MG63 (cell line): ENCODE measurements around the gene OR7G1. TPM values are rescaled to one million over a fixed set of nuclear protein-coding genes. Genes with fewer than 3 reads are reported as not detected.
A peak's percentile ranks its signal among the peaks of the same experiment; 100 is the strongest.
"Not testable (repeated sequence)": the region's sequence is repeated elsewhere in the genome, so short reads cannot be mapped to it uniquely, and the experiment has no call there.

Experiments used
- DNase-seq: peaks from one replicate; pipeline ENCODE4 v3.0.0-alpha.2; 2020
- H3K27me3 ChIP-seq: fragments of 250-450 bp; sonication (Bioruptor Pico); 2 replicates; pipeline ENCODE4 v1.5.1; 2020; ENCODE audit warnings: mild to moderate bottlenecking, moderate library complexity
- H3K36me3 ChIP-seq: fragments of 250-450 bp; sonication (Bioruptor Pico); 2 replicates; pipeline ENCODE4 v1.5.1; 2020; ENCODE audit warnings: mild to moderate bottlenecking, moderate library complexity
- H3K4me3 ChIP-seq: fragments of 250-450 bp; sonication (Bioruptor Pico); 2 replicates; pipeline ENCODE4 v1.5.1; 2020; ENCODE audit warnings: mild to moderate bottlenecking, moderate library complexity
- H3K9me3 ChIP-seq: fragments of 250-450 bp; sonication (Bioruptor Pico); 2 replicates; pipeline ENCODE4 v1.5.1; 2020; ENCODE audit warnings: mild to moderate bottlenecking, moderate library complexity
- total RNA-seq: library from RNA; depleted of rRNA; stranded (reverse); fragments of >200 nt; shearing (Covaris generic); gene quantifications from 2 replicates; pipeline ENCODE4 v1.2.3, GENCODE V29; 2014; ENCODE audit warnings: low replicate concordance; rRNA removed

OR7G1 gene
- total RNA-seq, 1 experiment from 2014 or later = not detected

DNA sequence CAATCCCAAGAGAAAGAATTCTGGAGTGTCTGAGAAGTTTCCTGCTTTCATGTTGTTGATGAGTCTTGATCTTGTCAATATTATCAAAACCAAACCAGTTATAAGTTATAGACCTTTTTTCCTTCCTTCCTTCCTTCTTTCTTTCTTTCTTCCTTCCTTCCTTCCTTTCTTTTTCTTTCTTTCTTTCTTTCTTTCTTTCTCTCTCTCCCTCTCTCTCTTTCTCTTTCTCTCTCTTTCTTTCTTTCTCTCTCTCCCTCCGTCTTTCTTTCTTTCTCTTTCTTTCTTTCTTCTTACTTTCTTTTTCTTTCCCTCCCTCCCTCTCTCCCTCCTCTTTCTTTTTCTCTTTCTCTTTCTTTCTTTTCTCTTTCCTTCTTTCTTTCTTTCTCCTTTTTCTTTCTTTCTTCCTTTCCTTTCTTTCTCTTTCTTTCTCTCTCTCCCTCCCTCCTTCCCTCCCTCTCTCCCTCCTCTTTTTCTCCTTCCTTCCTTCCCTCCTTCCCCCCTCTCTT lies 11.4 kb upstream of the OR7G1 start, which contains the start of gene OR7G3:
Gene OR7G3, minus strand, starts transcription at position 51 of the 506 bp plus-strand sequence. Its CDS starts 0 bp downstream, at position 51.
- H3K4me3 ChIP-seq = no peak within 1 kb of the TSS
- DNase-seq = no peak
- H3K27me3 ChIP-seq = peaks cover 2% of the 10 kb centered on the region
- H3K36me3 ChIP-seq = no peaks in the 10 kb centered on the region
- H3K9me3 ChIP-seq = no peaks in the 10 kb centered on the region

GRCh38 chr19:9116547-9116946 lies 984 bp upstream of the OR7G1 start:
- H3K9me3 ChIP-seq = 0 out of 2 replicates have a peak, but pooled peaks cover 2% of the 10 kb centered on the region
- no peaks in the 10 kb centered on the region for H3K36me3 ChIP-seq
- no peak for DNase-seq
- peaks cover 26% of the 10 kb centered on the region; the same call in 1 of the 2 replicates for H3K27me3 ChIP-seq
- H3K4me3 ChIP-seq = no peak overlapping the region

DNA sequence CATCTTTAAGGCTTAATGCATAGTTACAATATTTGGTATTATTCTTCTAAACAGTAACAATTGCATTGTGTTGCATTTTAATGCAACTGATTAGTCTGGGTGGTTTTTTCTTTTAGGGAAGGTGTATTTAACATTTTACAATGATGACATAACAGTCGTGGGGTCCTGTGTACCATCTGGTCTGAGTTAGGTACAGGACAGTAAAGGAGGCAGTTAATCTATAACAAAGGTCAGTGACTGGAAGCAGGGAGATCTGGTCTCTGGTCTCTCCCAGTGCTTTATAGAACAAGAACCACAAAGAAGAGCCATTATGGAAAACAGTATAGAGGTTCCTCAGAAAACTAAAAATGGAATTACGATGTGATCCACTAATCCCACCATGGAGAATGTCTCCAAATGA lies 5.6 kb downstream of the OR7G1 start:
- Histone ChIP-seq H3K9me3 (no peaks in the 10 kb centered on the region), H3K27me3 (peaks cover 44% of the 10 kb centered on the region), H3K4me3 (no peak overlapping the region), H3K36me3 (no peaks in the 10 kb centered on the region)
- DNase-seq = no peak

DNA sequence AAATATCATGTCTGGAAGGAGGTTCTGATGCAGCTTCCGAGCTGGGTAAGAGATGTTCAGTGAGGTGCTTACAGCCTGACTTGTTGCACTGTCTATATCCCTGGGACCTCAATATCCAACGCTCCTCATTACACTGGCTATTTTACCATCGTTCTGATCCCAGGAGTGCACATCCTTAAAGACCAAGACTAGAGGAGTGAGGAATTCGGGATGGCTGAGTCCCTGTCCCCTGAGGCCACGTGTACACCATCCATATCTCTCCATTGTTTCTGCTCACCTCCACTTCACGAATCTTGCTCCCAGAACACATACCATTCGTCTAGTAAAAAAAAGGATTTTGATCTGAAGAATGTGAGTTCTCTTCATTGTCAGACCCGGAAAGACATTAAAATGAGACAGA lies 8.2 kb downstream of the OR7G1 start, which contains the start of gene OR7G2:
Gene OR7G2, minus strand, starts transcription at position 101 of the 400 bp plus-strand sequence. CDS start 4,232 bp downstream, outside the sequence.
- Histone ChIP-seq H3K4me3 (no peak within 1 kb of the TSS), H3K27me3 (peaks cover 52% of the 10 kb centered on the region), H3K9me3 (no peaks in the 10 kb centered on the region), H3K36me3 (no peaks in the 10 kb centered on the region)
- no peak for DNase-seq

- Histone ChIP-seq H3K9me3 (no peaks in the 10 kb centered on the region), H3K4me3 (no peak within 1 kb of the TSS), H3K36me3 (no peaks in the 10 kb centered on the region), H3K27me3 (peaks cover 60% of the 10 kb centered on the region)
- DNase-seq = no peak
Observed at GRCh38 chr19:9086761-9087160, 28.8 kb downstream of the OR7G1 start, which contains the start of gene OR1M1. TSS of gene OR1M1 (plus strand) at chr19:9087061. CDS start at chr19:9093245, 6,184 bp downstream.

DNA sequence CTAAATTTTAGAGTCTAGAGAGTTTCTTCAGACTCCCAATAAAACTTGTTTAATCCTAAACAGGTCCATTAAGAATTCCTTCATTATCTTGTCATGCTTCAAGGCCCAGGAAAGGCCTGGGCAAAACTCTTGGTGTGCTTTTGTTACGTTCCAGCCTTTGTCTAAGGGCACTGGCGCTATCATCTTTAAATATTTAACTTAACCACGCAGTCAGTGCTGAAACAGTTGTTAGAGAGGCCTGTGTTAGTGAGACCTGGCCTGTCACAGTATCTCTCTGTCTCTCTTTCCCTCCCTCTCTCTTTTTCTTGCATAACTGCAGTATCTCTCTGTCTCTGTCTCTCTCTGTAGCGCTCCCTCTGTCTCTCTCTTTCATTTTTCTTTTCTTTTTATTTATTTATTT lies 36.9 kb downstream of the OR7G1 start:
- Histone ChIP-seq H3K27me3 (no peaks in the 10 kb centered on the region; the same call in 1 of the 2 replicates), H3K4me3 (no peak overlapping the region), H3K9me3 (no peaks in the 10 kb centered on the region), H3K36me3 (no peaks in the 10 kb centered on the region)
- DNase-seq = no peak

GRCh38 chr19:9076901-9077300 lies 38.7 kb downstream of the OR7G1 start:
- H3K36me3 ChIP-seq = no peaks in the 10 kb centered on the region
- no peak for DNase-seq

DNA sequence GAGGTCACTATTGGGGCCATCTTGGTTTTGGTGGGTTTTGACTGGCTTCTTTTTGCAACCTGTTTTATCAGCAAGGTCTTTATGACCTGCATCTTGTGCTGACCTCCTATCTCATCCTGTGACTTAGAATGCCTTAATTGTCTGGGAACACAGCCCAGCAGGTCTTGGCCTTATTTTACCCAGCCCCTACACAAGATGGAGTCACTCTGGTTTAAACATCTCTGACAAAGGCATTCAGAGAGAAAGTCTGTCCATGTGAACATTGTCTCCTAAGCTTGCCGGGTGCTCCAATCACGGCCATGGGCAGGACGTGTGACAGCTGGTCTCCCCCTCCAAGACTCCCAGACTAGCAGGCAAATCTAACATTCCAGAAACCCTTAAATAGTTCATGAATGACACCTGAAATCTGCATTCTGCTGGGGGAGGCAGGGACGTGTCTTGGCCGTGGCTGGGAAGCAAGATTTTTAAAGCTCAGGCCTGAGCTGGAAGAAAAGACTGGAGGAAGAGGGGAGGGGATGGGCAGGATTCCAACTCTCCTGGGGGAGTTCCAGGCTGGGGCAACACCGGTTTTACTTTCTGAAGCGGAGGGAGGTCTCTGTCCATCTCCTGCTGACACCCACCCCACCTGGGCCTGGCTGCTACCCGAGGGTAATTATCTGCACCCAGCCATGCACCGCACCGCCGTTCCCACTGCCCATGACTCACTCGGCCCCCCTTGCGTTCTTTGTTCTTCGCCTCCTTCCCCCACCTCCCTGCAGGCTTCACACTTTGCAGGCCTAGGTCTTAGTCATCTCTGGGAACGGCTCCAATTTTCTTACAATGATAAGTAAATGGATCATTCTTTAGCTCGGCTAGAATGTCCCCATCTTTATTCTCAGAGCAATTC lies 40.3 kb downstream of the OR7G1 start:
- Histone ChIP-seq H3K4me3 (no peak overlapping the region), H3K27me3 (no peaks in the 10 kb centered on the region), H3K36me3 (no peaks in the 10 kb centered on the region), H3K9me3 (no peaks in the 10 kb centered on the region)
- DNase-seq = peak; percentile 99

More at GRCh38 chr19:9076901-9077300, 38.7 kb downstream of the OR7G1 start:
- H3K9me3 ChIP-seq = no peaks in the 10 kb centered on the region
- no peak overlapping the region for H3K4me3 ChIP-seq
- no peaks in the 10 kb centered on the region for H3K27me3 ChIP-seq

DNA sequence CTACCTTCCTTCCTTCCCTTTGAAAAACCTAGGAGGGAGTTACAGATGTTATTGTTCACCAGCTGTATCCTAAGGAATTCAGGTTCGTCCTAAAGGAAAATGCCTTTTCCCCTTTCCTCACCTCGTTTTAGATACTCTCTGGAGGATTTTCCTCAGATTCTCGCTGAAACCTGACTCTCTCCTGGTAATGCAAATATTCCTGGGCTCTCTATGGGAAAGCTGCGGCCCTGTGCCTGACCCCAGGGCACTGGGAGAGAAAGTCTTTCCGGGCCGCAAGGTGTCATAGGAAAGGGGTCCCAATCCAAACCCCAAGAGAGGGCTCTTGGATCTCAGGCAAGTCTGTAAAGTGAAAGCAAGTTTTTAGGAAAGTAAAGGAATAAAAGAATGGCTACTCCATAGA lies 41.8 kb downstream of the OR7G1 start:
- Histone ChIP-seq H3K27me3 (no peaks in the 10 kb centered on the region), H3K36me3 (no peaks in the 10 kb centered on the region), H3K4me3 (no peak overlapping the region), H3K9me3 (no peaks in the 10 kb centered on the region)
- DNase-seq = no peak

GRCh38 chr19:9071720-9072119 lies 43.8 kb downstream of the OR7G1 start:
- DNase-seq, H3K9me3 ChIP-seq, H3K4me3 ChIP-seq, H3K27me3 ChIP-seq, H3K36me3 ChIP-seq: not testable (repeated sequence)

DNA sequence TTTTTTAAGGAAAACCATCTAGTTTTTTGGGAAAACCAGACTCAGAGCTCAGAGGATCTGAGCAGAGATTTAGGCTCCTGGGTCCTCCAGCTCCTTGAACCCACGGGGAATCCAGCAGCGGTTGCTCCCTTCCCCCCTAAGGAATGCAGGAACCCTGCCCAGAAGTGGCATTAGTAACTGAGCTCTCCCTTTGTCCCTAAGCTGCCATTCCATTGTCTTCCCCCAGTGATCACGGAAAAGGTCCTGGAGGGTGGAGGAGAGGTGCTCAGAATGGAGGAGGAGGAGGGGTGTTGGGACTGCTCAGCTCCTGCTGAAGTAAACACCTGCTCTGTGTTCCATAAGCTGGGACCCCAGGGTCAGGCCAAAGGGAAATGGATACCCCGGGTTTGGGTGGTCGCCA lies 45.5 kb downstream of the OR7G1 start:
- no peaks in the 10 kb centered on the region for H3K36me3 ChIP-seq
- DNase-seq = no peak
- no peaks in the 10 kb centered on the region; the same call in 1 of the 2 replicates for H3K27me3 ChIP-seq
- no peak overlapping the region for H3K4me3 ChIP-seq
- no peaks in the 10 kb centered on the region for H3K9me3 ChIP-seq

DNA sequence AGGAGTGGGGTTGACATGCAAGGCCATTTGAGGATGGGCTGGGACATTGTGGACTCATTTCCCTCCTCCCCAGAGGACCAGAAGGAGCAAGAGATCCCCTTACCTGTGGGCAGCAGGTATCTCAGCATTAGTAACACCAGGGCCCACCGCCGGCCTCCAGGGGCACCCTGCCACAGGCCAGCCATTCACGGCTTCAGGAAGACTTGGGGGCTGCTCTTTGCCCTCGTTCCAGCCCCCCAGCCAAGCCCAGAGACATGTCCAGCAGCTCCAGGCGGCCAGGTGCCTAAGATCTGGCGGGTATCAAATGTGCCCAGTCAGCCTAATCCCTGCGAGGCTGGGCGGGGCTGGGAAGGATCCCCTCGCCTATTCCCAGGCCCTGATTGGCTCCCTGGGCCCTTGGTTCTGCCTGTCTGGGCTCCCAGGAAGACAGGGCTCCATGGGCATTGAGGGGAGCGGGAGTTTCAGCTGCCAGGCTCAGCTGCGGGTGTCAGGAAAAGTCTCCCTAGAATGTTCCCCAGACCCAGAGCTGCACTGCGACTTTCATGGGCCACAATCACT lies 50.0 kb downstream of the OR7G1 start:
- DNase-seq = no peak
- H3K4me3 ChIP-seq = no peak overlapping the region
- no peaks in the 10 kb centered on the region for H3K9me3 ChIP-seq
- no peaks in the 10 kb centered on the region; the same call in 1 of the 2 replicates for H3K27me3 ChIP-seq
- H3K36me3 ChIP-seq = no peaks in the 10 kb centered on the region

Other genes with a start within 250 kb of the OR7G1 start
- not detected in 2 replicates for gene MUC16, start 105.4 kb downstream of the OR7G1 start, total RNA-seq
- gene OR1M1, start 28.7 kb downstream of the OR7G1 start, total RNA-seq = not detected in 2 replicates
- gene OR7G2, start 8.3 kb downstream of the OR7G1 start, total RNA-seq = not detected in 2 replicates
- gene OR7G3, start 11.2 kb upstream of the OR7G1 start, total RNA-seq = not detected in 2 replicates
- gene ZNF317, start 24.6 kb upstream of the OR7G1 start, total RNA-seq = 19.9 and 24.5 TPM in 2 replicates
- not detected in 2 replicates for gene OR7D2, start 63.2 kb upstream of the OR7G1 start, total RNA-seq
- gene OR7D4, start 103.8 kb upstream of the OR7G1 start, total RNA-seq = not detected in 2 replicates
- not detected in 2 replicates for gene OR7E24, start 135.2 kb upstream of the OR7G1 start, total RNA-seq
- 4.3 and 4.4 TPM in 2 replicates for gene ZNF699, start 194.1 kb upstream of the OR7G1 start, total RNA-seq
- gene ZNF559, start 208.4 kb upstream of the OR7G1 start, total RNA-seq = 17.7 and 20.0 TPM in 2 replicates
- gene ZNF177, start 247.2 kb upstream of the OR7G1 start, total RNA-seq = 2.2 and 4.4 TPM in 2 replicates